ENCODE data around the gene SLC8B1.

Gene SLC8B1

DNA sequence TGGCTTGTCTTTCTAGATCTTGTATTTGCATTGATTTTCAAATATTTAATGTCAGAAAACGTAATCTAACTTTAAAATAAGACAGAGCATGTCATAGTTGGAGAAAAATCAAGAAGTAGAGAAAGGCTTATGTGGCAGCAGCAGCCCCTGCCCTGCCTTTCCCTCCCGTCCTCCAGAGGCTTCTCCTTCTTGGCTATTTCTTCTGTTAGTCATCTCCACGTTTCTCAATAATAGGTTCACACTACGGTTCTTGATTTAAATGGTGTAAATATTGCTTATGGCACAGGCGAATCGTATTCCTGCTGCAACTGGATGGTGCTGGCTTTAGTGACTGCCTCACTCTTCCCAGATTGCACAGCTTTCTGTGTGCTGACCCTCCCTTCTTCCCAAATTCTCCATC lies 42.8 kb downstream of the SLC8B1 start:
- in situ Hi-C loops (cut with HindIII; ENCODE audit: low pct_unique_long_range_greater_than_20kb, low sequenced_read_pairs): no loop called here
- DNase-seq (ENCODE audit: low read depth in 1 of 2, low spot score in 1 of 2): no peak
- TF ChIP-seq JUND (IDR thresholded peaks at IDR 0.05; ENCODE audit: low read depth): no peak

DNA sequence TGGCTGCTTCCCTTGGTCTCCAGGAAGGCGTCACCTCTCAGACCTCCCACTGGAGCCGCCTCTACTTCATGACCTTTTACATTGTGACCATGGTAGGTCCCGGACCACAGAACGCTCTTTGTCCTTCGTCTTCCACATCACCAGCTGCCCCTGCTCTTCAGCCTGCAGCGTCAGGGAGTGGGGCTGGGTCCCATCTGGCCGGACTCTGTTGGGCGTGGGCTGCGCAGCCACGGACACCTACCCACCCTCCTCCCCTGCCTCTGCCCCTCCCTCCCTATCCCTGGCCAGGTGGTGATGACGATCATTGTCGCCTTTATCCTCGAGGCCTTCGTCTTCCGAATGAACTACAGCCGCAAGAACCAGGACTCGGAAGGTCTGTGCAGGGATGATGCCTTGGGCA lies 43.3 kb downstream of the SLC8B1 start:
- in situ Hi-C loops (cut with HindIII; ENCODE audit: low pct_unique_long_range_greater_than_20kb, low sequenced_read_pairs): no loop called here

DNA sequence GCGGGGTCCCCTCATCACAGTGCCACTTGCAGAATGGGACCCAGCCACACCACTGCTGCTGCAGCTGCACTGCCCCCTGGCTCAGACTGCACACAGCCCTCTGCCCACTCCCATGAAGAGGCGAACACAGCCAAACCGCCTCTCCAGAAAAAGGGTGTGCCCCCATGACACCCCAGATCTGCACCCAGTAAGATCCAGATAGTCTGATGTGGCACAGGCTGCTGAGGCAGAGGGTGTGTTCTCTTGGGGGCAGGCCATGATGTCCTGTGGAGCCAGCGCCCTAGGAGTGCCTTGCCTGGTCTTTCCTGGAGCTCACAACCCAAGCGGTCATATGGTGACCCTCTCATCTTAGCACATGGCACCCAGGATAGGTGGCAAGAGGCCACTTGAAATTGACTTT lies 44.4 kb downstream of the SLC8B1 start:
- TF ChIP-seq JUND (IDR thresholded peaks at IDR 0.05; ENCODE audit: low read depth): no peak
- in situ Hi-C loops (cut with HindIII; ENCODE audit: low pct_unique_long_range_greater_than_20kb, low sequenced_read_pairs): no loop called here
- no peak for DNase-seq (ENCODE audit: low read depth in 1 of 2, low spot score in 1 of 2)

More for the DNA sequence above, 43.3 kb downstream of the SLC8B1 start:
- no peak for TF ChIP-seq JUND (IDR thresholded peaks at IDR 0.05; ENCODE audit: low read depth)
- no peak for DNase-seq (ENCODE audit: low read depth in 1 of 2, low spot score in 1 of 2)

GRCh38 chr12:113289361-113289760 lies 45.5 kb downstream of the SLC8B1 start:
- TF ChIP-seq JUND (IDR thresholded peaks at IDR 0.05; ENCODE audit: low read depth): no peak
- in situ Hi-C loops (cut with HindIII; ENCODE audit: low pct_unique_long_range_greater_than_20kb, low sequenced_read_pairs): no loop called here
- DNase-seq (ENCODE audit: low read depth in 1 of 2, low spot score in 1 of 2): no peak

DNA sequence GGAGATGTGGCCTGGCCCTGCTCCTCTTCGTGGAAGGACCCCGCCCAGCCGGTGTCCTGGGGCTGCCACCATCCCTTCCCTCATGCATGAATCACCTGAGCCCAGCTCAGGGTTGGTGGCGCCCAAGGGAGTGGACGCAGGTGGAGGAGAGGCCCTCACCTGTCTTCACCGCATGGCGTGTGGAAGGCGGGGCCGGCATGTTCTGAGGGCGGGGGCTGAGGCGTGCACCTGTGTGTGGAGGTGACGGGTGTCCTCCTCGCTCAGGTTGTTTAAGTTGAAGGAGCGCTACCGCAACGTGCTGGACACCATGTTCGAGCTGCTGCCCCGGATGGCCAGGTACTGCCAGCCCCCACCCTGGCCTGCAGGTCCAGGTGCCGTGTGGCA lies 47.0 kb downstream of the SLC8B1 start:
- TF ChIP-seq JUND (IDR thresholded peaks at IDR 0.05; ENCODE audit: low read depth): no peak
- no peak for DNase-seq (ENCODE audit: low read depth in 1 of 2, low spot score in 1 of 2)
- in situ Hi-C loops (cut with HindIII; ENCODE audit: low pct_unique_long_range_greater_than_20kb, low sequenced_read_pairs): no loop called here

DNA sequence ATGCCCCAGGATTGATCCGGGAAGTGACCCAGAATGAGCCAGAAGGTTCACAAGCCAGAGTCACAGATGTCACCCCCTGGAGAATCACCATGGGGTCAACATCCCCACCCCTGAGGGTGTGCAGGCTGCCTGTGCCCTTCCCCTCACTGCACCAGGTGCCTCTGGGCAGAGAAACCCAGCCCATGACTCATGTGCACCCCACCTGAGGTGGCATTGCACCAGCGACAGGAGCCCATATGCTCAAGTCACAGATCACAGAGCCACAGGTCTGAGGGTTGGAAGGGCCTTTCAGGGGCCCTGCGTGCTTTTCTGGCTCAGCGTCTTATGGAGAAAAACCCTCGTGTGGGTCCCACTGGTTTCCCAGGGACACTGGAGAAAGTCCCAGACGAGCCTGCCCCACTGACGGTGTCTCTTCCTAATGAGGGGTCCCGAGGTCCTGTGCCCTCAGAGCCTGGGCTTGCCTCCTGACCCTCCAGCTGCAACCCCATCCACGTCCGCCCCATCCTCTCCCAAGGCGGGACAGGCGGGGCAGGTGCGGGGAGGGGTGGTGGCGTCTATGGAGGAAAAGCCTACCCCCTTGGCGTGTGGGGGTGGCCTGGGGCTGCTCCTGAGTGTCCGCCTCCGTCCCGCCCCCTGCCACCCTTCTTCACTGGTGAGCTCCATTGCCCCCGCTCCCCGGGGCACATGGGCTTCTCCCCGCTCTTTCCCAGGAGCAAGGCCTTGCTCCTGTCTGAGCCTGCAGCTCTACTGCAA lies 47.6 kb downstream of the SLC8B1 start:
- in situ Hi-C loops (cut with HindIII; ENCODE audit: low pct_unique_long_range_greater_than_20kb, low sequenced_read_pairs): no loop called here
- DNase-seq (ENCODE audit: low read depth in 1 of 2, low spot score in 1 of 2): no peak
- no peak for TF ChIP-seq JUND (IDR thresholded peaks at IDR 0.05; ENCODE audit: low read depth)

- no peak for TF ChIP-seq JUND (IDR thresholded peaks at IDR 0.05; ENCODE audit: low read depth)
- no peak for DNase-seq (ENCODE audit: low read depth in 1 of 2, low spot score in 1 of 2)
- in situ Hi-C loops (cut with HindIII; ENCODE audit: low pct_unique_long_range_greater_than_20kb, low sequenced_read_pairs): no loop called here
Observed at GRCh38 chr12:113286712-113287111, 48.2 kb downstream of the SLC8B1 start.

GRCh38 chr12:113285679-113286610 lies 49.0 kb downstream of the SLC8B1 start:
- no peak for TF ChIP-seq JUND (IDR thresholded peaks at IDR 0.05; ENCODE audit: low read depth)
- no peak for DNase-seq (ENCODE audit: low read depth in 1 of 2, low spot score in 1 of 2)
- in situ Hi-C loops (cut with HindIII; ENCODE audit: low pct_unique_long_range_greater_than_20kb, low sequenced_read_pairs): no loop called here

DNA sequence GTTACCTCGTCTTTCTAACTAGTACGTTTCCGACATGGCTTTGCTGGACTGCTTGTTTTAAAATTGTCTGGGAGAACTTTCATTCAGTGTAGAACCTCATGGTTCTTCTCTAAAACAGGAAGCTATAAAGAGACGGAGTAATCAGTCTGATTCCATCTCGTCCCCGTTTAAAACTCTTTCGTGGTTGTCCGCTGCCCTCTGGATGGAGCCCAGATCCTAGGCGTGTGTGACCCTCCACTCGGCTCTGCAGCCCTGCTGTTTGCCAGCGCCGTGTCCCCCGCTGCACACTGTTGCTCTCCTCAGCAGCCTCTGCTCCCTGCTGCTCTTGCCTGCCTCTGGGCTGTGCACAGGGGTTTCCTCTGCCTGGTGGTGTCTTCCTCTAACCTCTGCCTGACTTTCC lies 50.2 kb downstream of the SLC8B1 start:
- in situ Hi-C loops (cut with HindIII; ENCODE audit: low pct_unique_long_range_greater_than_20kb, low sequenced_read_pairs): no loop called here
- DNase-seq (ENCODE audit: low read depth in 1 of 2, low spot score in 1 of 2): no peak
- TF ChIP-seq JUND (IDR thresholded peaks at IDR 0.05; ENCODE audit: low read depth): no peak

DNA sequence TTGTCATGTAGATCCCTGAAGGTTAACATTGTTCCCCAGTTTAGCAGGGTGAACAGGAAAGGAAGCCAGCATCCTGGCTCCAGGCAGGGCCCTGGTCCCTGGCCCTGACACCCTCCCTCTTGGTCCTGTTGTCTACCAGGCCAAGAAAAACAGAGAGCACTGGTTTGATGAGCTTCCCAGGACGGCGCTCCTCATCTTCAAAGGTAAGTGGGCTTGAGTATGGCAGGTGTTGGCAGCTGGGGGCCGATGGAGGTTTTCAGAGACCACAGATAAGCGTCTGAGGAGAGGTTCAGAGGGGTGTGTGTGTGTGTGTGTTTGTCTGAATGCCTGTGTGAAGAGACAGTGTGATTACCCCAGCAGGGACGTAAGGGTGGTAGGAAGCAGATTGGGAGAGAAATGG lies 56.3 kb downstream of the SLC8B1 start:
- DNase-seq (ENCODE audit: low read depth in 1 of 2, low spot score in 1 of 2): no peak
- no peak for TF ChIP-seq JUND (IDR thresholded peaks at IDR 0.05; ENCODE audit: low read depth)
- in situ Hi-C loops (cut with HindIII; ENCODE audit: low pct_unique_long_range_greater_than_20kb, low sequenced_read_pairs): no loop called here

DNA sequence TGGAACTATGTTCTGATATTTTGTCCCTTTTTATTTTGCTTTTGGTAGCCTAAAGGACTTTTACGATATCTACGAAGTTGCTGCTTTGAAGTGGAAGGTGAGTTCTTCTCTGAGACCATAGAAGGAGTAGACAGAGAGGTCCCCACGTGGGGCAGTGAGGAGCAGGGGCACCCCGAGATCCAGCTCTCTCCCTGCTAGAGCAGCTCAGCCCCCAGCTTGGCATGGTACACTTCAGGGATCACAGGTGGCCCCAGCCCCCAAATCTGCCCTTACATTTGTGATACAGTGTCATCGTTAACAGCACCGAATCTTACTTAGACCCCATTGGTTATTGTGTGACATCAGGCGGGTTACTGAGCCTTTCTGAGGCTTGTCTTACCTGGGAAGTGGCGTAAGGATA lies 56.8 kb downstream of the SLC8B1 start:
- in situ Hi-C loops (cut with HindIII; ENCODE audit: low pct_unique_long_range_greater_than_20kb, low sequenced_read_pairs): no loop called here
- no peak for TF ChIP-seq JUND (IDR thresholded peaks at IDR 0.05; ENCODE audit: low read depth)
- no peak for DNase-seq (ENCODE audit: low read depth in 1 of 2, low spot score in 1 of 2)

DNA sequence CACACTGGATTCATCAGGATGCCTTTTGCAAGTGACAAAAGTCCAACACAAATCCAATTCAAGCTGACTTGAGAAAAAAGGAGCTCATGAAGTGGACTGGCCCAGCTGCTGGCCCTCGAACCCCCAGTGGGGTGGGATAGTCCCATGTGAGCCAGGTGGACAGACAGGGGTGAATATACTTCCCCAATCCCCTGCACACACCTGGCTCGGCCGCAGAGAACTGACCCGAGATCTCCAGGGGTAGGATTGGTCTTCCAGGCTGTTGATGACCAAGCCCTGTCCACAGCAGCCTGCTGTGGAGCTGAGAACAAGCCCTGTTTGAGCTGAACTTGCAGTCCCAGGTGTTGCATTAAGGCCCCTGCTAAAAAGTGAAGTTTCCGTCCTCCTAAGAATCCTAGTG lies 57.4 kb downstream of the SLC8B1 start:
- TF ChIP-seq JUND (IDR thresholded peaks at IDR 0.05; ENCODE audit: low read depth): no peak
- DNase-seq (ENCODE audit: low read depth in 1 of 2, low spot score in 1 of 2): no peak
- in situ Hi-C loops (cut with HindIII; ENCODE audit: low pct_unique_long_range_greater_than_20kb, low sequenced_read_pairs): no loop called here

GRCh38 chr12:113276946-113277500 lies 57.9 kb downstream of the SLC8B1 start:
- no peak for TF ChIP-seq JUND (IDR thresholded peaks at IDR 0.05; ENCODE audit: low read depth)
- no peak for DNase-seq (ENCODE audit: low read depth in 1 of 2, low spot score in 1 of 2)
- in situ Hi-C loops (cut with HindIII; ENCODE audit: low pct_unique_long_range_greater_than_20kb, low sequenced_read_pairs): no loop called here

Measured in T47D (cell line).